ENCODE data around the gene TVP23C. TPM values are rescaled to one million over a fixed set of nuclear protein-coding genes. Genes with fewer than 3 reads are reported as not detected.

TVP23C gene
- total and polyA plus RNA-seq, 8 donors: 8.3 to 37.5 (median 22.2) TPM

GRCh38 chr17:15467592-15467991, 95.7 kb downstream of the TVP23C start, which contains the start of gene CDRT4:
TSS of gene CDRT4 (minus strand) at chr17:15467621. CDS start at chr17:15440238, 27,383 bp downstream.
- H3K4me3 ChIP-seq: no peak within 1 kb of the TSS
- ATAC-seq (no peak), DNase-seq (no peak)
- peaks cover 12 to 14% of the 10 kb centered on the region in 2 donors for H3K4me1 ChIP-seq
- H3K36me3 ChIP-seq: no peaks in the 10 kb centered on the region
- intact Hi-C loops (cut with DNase I): no loop called here
- no peak for TF ChIP-seq CTCF (IDR thresholded peaks at IDR 0.05)
- no peaks in the 10 kb centered on the region for H3K9me3 ChIP-seq
- H3K27me3 ChIP-seq: no peaks in the 10 kb centered on the region
- H3K27ac ChIP-seq: no peak within 1 kb of the TSS

GRCh38 chr17:15466131-15466530, 97.2 kb downstream of the TVP23C start:
- Histone ChIP-seq H3K9me3 (no peaks in the 10 kb centered on the region), H3K4me3 (no peak overlapping the region), H3K4me1 (peaks cover 12 to 14% of the 10 kb centered on the region in 2 donors), H3K27ac (no peak overlapping the region), H3K27me3 (no peaks in the 10 kb centered on the region), H3K36me3 (no peaks in the 10 kb centered on the region)
- intact Hi-C loops (cut with DNase I): no loop called here
- DNase-seq (no peak), ATAC-seq (no peak)
- TF ChIP-seq CTCF (IDR thresholded peaks at IDR 0.05): no peak

- H3K27ac ChIP-seq: no peak overlapping the region
Measured at GRCh38 chr17:15465045-15465701, 98.1 kb downstream of the TVP23C start.

GRCh38 chr17:15464231-15464985, 98.9 kb downstream of the TVP23C start:
- DNase-seq: peak in 2 of 4 donors; percentile 27 to 36
- Histone ChIP-seq H3K4me3 (no peak overlapping the region), H3K27ac (peak overlapping the region in 1 of 2 donors; percentile 54), H3K27me3 (no peaks in the 10 kb centered on the region), H3K4me1 (peaks cover 12 to 14% of the 10 kb centered on the region in 2 donors), H3K9me3 (no peaks in the 10 kb centered on the region), H3K36me3 (no peaks in the 10 kb centered on the region)
- intact Hi-C loops (cut with DNase I): no loop called here
- TF ChIP-seq CTCF (IDR thresholded peaks at IDR 0.05): no peak
- peak; percentile 32 for ATAC-seq

More at GRCh38 chr17:15465045-15465701, 98.1 kb downstream of the TVP23C start:
- intact Hi-C loops (cut with DNase I): no loop called here
- Histone ChIP-seq H3K36me3 (no peaks in the 10 kb centered on the region), H3K4me3 (no peak overlapping the region), H3K4me1 (peaks cover 12 to 14% of the 10 kb centered on the region in 2 donors), H3K27me3 (no peaks in the 10 kb centered on the region), H3K9me3 (no peaks in the 10 kb centered on the region)
- no peak for ATAC-seq
- no peak for TF ChIP-seq CTCF (IDR thresholded peaks at IDR 0.05)
- no peak for DNase-seq

All from left lung (tissue), 10 donors.